Middle frontal gyrus (tissue), 1 donor: ENCODE results near the gene UXS1.
"Not testable (repeated sequence)": the region's sequence is repeated elsewhere in the genome, so short reads cannot be mapped to it uniquely, and the experiment has no call there.

Experiments used
- DNase-seq: peaks from one replicate; pipeline ENCODE4 v3.0.0-alpha.2; 2015; ENCODE audit warnings: low spot score; ENCODE audit errors: extremely low spot score

UXS1 gene

DNA sequence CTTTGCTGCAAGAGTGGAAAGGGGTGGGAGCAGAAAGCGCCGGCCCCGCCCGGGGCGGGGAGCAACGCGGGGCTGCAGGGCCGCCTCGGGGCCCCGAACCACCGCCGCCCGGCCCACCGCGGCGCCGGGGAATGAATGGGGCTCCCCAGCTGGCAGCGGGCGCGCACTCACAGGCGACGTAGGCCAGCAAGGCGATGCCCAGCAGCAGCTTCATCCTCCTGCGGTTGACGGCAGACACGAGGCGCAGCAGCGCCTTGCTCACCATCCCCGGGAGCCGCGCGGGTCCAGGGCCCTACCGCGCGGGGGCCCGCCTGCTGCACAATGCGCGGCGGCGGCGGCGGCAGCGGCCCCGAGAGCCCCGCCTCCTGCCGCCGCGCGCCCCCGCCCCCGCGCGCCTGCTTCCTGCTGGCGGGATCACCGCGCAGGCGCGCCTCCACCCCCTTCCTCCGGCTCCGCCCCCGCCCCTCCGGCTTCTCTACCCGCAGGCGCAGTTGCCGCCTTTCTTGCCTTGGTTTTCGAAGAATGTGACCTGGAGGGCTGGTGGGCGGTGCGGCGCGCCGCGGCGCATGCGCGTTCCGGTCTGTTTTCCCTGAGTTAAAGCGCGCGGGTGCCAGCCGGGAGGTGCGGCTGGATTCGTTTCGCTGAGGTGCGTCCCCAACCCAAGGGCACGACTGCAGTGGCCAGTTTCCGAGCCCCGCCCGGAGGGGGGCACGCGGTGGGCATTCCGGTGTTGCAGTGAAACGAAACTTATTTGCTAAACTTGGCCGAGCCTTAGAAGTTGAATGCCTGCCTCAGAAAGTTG lies at the start of gene UXS1:
UXS1 (minus strand) TSS at position 325 of the 802 bp plus-strand sequence; CDS start at position 265, 60 bp downstream.
- peak; percentile 88 for DNase-seq

DNA sequence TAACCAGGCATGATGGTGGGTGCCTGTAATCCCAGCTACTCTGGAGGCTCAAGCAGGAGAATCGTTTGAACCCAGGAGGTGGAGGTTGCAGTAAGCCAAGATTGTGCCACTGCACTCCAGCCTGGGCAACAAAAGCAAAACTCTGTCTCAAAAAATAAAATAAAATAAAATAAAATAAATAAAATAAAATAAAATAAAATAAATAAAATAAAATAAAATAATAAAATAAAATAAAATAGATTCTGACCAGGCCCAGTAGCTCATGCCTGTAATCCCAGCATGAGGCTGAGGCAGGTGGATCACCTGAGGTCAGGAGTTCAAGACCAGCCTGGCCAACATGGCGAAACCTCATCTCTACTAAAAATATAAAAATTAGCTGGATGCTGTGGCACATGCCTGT lies 45.4 kb upstream of the UXS1 start:
- DNase-seq, result not testable (repeated sequence)

- not testable (repeated sequence) for DNase-seq
Measured at GRCh38 chr2:106235392-106235791, 41.3 kb upstream of the UXS1 start.

GRCh38 chr2:106233350-106233706 lies 39.2 kb upstream of the UXS1 start:
- DNase-seq, result no peak

DNA sequence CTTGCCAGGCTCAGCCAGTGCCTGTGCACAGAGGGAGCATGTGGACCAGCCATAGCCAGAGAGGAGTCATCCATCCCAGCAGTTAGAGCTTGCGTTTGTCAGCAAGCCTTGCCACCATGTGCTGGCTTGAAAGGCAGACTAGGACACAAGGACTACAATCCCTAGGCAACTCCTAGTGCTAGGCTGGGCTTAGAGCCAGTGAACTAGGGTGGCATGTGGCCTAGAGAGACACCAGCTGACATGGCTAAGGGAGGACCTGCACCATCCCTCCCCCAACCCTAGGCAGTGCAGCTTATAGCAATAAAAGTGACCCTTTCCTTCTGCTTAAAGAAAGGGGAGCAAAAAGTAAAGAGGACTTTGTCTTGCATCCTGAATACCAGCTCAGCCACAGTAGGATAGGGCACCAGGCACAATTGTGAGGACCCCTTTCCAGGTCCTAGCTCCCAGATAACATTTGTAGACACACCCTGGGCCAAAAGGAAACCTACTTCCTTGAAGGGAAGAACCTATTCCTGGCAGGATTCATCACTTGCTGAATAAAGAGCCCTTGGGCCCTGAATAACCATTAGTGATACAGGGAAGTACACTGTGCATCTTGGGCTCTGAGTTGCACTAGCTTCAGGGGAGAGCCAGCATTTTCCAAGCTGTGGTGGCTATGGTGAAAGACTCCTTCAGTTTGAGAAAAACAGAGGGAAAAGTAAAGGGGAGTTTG lies 38.7 kb upstream of the UXS1 start:
- no peak for DNase-seq

DNA sequence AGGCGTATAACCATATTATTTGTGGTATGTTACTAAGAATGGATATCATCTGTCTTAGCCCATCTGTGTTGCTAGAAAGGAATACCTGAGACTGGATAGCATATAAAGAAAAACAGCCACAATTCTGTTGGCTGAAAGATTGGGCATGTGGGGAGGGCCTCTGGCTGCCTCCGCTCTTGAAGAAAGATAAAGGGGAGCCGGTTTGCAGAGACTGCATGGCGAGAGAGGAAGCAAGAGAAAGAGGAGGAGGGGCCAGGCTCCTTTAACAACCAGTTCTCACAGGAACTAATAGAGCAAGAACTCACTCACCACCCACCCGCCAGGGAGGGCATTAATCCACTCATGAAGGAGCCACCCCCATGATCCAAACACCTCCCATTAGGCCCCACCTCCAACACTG lies 29.2 kb upstream of the UXS1 start:
- DNase-seq, result no peak

DNA sequence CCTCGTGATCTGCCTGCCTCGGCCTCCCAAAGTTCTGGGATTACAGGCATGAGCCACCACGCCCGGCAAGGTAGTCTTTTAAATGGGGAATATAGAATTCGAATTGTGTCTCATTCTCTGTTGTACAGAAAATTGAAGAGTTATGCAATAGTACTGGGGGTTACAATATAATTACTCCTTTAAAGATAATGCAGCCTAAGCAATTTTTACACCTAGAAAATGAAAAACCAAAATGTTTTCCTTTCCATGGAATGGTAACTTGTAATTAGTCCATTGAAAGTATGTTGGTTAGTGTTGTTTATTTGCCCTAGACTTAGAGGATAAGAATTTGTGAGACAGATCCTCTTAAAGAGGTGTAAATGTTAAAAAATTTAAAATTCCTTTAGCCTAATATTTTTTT lies 28.0 kb upstream of the UXS1 start:
- not testable (repeated sequence) for DNase-seq

DNA sequence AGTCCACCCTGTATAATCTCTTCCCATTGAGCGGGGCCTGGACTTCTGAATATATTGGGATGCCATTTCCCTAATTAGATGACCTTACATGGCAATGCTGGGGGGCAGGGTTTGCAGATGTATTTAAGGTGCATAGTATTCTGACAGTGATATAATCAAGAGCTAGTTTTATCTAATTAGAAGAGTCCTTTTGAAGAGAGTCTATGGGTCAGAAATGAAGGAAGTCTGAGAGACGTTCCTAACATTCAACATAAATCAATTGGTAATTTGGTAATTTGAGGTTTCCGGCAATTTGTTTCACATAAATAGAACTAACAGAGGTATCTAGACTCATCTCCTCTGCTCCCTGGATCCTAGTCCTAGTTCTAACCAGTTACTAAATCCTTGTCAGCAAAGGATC lies 25.7 kb upstream of the UXS1 start:
- no peak for DNase-seq

GRCh38 chr2:106219157-106219556 lies 25.1 kb upstream of the UXS1 start:
- DNase-seq, result not testable (repeated sequence)

DNA sequence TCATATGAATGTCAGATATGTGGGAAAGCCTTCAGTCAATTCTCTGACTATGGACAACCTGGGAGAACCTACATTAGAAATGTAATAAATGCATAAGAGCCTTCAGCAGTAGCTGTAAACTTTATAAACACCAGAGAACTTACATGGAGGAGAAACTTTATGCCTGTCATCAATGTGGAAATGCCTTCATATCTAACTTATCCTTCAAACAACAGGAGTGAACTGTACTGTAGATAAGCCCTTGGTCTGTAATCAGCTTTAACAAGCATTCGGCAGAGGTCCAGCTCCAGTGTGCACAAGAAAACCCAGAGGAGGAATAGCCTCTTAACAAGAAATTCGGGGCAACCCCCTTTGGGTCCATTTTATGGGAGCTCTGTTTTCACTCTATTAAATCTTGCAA lies 14.8 kb upstream of the UXS1 start:
- no peak for DNase-seq

DNA sequence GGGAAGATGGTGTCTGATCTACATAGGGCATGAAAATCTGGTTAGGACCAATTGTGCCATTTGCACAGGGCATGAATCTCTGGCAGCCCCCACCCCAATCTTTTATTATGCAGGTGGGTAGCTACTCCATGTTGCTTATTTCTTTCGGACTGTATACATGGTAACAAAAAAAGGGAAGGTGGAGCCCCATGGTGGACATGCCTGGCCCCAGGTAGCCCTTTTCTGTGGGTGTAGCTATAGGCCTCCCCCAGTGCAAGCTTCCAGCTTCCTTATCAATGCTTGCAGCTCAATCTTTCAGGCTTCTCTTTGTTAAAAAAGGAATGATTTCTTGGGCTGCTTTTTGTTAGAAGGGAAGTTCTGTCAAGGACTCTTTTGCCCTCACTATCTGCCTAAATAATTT lies 14.3 kb upstream of the UXS1 start:
- no peak for DNase-seq

- DNase-seq, result no peak
Measured at GRCh38 chr2:106207246-106207645, 13.1 kb upstream of the UXS1 start.

- no peak for DNase-seq
Measured at GRCh38 chr2:106205488-106205887, 11.4 kb upstream of the UXS1 start.

DNA sequence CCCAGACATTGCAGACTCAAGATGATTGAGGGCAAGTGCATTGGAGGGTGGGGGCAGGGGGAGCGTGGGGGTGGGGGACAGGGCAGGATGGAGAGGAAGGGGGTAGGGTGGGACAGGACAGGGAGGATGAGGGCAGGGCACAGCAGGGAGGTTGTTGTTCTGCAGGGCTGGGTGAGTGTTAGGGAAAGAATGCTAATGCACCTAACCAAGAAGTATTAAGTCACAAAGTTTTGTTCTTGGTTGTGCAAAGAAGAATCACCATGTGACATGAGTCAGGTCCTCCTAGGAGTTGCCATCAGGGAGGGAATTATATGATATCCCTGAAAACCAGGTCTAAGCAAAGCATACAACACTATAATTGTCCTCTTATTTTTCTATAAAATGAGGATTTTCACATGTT lies 10.4 kb upstream of the UXS1 start:
- not testable (repeated sequence) for DNase-seq

- DNase-seq, result no peak
Measured at GRCh38 chr2:106201661-106202060, 7.6 kb upstream of the UXS1 start.

DNA sequence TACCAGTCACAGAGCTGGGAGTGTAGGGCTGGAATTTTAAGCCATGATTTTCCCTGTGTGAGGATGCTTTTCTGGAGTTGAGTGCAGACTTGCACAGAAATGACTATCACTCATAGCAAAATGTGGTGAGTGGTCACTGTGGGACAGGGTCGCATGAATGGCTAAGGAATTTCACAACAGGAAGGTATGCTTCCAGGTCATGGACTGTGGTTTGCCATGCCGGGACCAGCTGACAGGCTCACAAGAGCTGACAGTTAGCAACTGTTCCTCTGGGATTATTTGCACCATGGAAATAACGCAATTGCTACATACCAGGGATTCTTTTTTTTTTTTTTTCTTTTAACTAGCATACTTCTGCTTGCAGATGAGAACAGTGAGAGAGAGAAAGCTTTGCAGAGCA lies 3.8 kb upstream of the UXS1 start:
- DNase-seq, result no peak

GRCh38 chr2:106195981-106196380 lies 1.9 kb upstream of the UXS1 start:
- DNase-seq, result no peak

- DNase-seq, result no peak
Measured at GRCh38 chr2:106195456-106195855, 1.4 kb upstream of the UXS1 start.

GRCh38 chr2:106193690-106193976 lies 468 bp downstream of the UXS1 start:
- no peak for DNase-seq

DNA sequence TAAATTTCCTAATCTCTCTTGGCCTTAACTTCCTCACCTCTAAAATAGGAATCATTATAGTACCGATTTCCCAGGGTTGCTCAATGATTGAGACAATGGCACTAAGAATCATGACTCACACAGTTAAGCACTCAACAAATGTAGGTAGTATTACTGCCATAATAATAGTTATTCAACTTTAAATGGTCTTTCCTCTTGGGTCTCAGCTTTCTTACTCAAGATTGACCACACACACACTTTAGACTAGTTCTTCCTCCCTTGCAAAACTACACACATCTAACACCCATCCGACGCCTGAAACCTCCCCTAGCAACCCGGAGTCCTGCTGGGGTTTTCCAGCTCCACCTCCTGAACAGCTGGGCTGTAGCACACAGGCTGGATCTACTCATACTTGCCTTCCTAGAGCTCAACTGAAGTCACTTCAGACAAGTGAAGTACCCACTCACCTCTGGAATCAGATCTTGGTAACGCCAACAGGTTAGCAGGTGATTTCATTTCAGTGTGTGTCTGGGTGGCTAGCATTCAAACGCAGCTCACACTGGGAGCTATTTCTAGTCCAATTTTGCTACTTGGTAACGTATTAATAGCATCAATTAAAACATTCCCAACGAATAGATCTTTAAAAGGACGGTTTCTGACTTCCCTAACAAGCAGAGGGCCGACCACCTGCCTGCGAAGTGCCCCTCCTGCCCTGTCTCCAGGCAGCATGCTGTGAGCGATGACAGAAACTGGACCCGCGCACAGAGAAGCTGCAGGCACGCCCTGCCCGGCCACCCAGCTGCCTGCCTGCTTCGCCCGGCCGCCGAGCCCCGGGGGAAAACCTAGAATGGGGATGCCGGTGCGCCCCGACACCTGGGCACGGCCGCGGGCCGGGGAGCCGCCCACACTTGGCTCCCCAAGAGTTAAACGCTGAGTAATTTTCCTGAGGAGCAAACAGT lies 1.1 kb downstream of the UXS1 start:
- no peak for DNase-seq

DNA sequence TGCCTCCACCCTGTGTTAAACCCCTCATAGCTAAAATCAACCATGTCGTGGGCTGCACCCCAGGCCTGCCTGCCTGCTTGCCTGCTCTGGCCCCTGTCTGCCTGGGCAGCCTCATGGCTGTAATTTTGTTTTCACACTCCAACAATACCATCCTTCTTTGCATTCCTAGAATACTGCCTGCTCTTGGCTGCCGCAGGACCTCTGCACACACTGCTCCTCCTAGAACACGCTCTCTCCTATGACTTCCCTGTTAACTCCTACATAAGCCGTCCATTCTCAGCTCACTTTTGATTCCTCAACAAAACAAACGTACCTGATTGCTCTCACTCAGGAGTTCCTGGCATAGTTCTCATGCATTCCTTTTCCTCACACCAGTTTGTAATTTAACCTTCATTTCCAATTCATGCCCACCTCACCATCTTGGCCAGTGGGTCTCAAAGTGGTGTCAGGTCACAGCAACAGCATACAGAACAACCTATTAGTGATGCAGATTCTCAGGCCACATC lies 2.5 kb downstream of the UXS1 start:
- DNase-seq, result no peak
